Smooth muscle cell (in vitro differentiated cells): Measurements from ENCODE around the gene VHLL. TPM values are rescaled to one million over a fixed set of nuclear protein-coding genes. Genes with fewer than 3 reads are reported as not detected.

Source experiments
- DNase-seq: peaks from one replicate; lab custom pipeline; 2025; ENCODE audit not compliant: unreplicated experiment; lab: John Stamatoyannopoulos, UW
- H2AFZ ChIP-seq: fragments of 200-600 bp; sonication (generic); 2 replicates; pipeline ENCODE4 v1.6.0; 2016; ENCODE audit warnings: antibody characterized with exemption, low read depth, mild to moderate bottlenecking
- H3F3A ChIP-seq: fragments of 200-600 bp; sonication (generic); 2 replicates; pipeline ENCODE4 v1.6.0; 2017; ENCODE audit warnings: antibody characterized with exemption, low read depth
- H3K27ac ChIP-seq: fragments of 200-600 bp; sonication (generic); 2 replicates; pipeline ENCODE4 v1.5.1; 2016; ENCODE audit warnings: low read depth, mild to moderate bottlenecking
- H3K27me3 ChIP-seq: fragments of 200-600 bp; sonication (generic); 2 replicates; pipeline ENCODE4 v1.6.1; 2016; ENCODE audit warnings: low read depth, mild to moderate bottlenecking
- H3K36me3 ChIP-seq: fragments of 200-600 bp; sonication (generic); 2 replicates; pipeline ENCODE4 v1.5.1; 2016; ENCODE audit warnings: low read depth
- H3K4me1 ChIP-seq: fragments of 200-600 bp; sonication (generic); 2 replicates; pipeline ENCODE4 v1.5.1; 2016; ENCODE audit warnings: low read depth
- H3K4me2 ChIP-seq: fragments of 200-600 bp; sonication (generic); 2 replicates; pipeline ENCODE4 v1.6.0; 2016; ENCODE audit warnings: mild to moderate bottlenecking
- H3K4me3 ChIP-seq: fragments of 200-600 bp; sonication (generic); 2 replicates; pipeline ENCODE4 v1.5.1; 2016; ENCODE audit warnings: mild to moderate bottlenecking
- H3K79me2 ChIP-seq: fragments of 200-600 bp; sonication (generic); 2 replicates; pipeline ENCODE4 v1.6.0; 2016; ENCODE audit warnings: low read depth, mild to moderate bottlenecking
- H3K9ac ChIP-seq: fragments of 200-600 bp; sonication (generic); 2 replicates; pipeline ENCODE4 v1.6.0; 2016; ENCODE audit warnings: low read depth
- H3K9me3 ChIP-seq: fragments of 200-600 bp; sonication (generic); replicated peaks from 2 replicates; pipeline ENCODE4 v1.5.1; 2016; ENCODE audit warnings: low read depth
- H4K20me1 ChIP-seq: fragments of 200-600 bp; sonication (generic); 2 replicates; pipeline ENCODE4 v1.6.0; 2016; ENCODE audit warnings: low read depth
- WGBS: methylation state at CpG from one replicate; pipeline ENCODE4 v1.1.7; 2016; ENCODE audit warnings: low lambda C conversion rate; 5-methylcytosine and 5-hydroxymethylcytosine counted together
- polyA plus RNA-seq: library from polyadenylated mRNA; unstranded; fragments of >200 nt; fragmentation: Nextera tagmentation; extraction: Ambion mirVana; gene quantifications from 2 replicates; pipeline ENCODE4 v1.2.1, GENCODE V29; 2016
- total RNA-seq: library from RNA; depleted of rRNA; stranded (reverse); fragments of >200 nt; gene quantifications from 2 replicates; pipeline ENCODE4 v1.2.3, GENCODE V29; 2014
- TF ChIP-seq, protein P1 (sequence below): fragments of 200-600 bp; sonication (generic); IDR thresholded peaks from 2 replicates; pipeline ENCODE4 v1.5.1; 2017; ENCODE audit warnings: borderline replicate concordance, mild to moderate bottlenecking, antibody characterized with exemption; ENCODE audit not compliant: insufficient read depth, poor library complexity, severe bottlenecking

The VHLL gene
- total and polyA plus RNA-seq, 2 experiments from 2014 or later, result not detected

DNA sequence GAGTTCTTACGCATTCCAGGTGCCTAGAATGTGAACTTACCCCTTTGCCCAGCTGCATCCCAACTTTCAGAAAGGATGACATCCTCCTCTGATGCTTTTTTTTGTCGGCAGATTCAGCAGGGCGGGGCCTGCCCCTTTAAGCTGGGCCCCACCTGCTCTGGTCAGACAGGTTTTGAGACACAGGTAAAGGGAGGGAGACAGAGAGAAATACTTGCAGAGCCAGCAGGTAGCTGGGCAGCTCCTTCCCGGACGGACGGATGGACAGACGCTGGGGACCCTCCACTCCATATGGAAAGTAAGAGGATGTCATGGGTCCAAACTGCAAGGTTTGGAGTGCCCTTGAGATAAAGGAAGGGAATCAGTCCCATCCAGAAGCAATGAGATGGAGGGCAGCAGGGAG lies 15.0 kb downstream of the VHLL start, which contains the start of gene TMEM79:
Gene TMEM79 (plus strand): TSS at position 214 of the 400 bp plus-strand sequence. CDS start 902 bp downstream, outside the sequence.
- H3K9me3 ChIP-seq, result no peaks in the 10 kb centered on the region
- H3K79me2 ChIP-seq, result peaks cover 35% of the 10 kb centered on the region
- DNase-seq, result no peak
- TF ChIP-seq, protein P1, sequence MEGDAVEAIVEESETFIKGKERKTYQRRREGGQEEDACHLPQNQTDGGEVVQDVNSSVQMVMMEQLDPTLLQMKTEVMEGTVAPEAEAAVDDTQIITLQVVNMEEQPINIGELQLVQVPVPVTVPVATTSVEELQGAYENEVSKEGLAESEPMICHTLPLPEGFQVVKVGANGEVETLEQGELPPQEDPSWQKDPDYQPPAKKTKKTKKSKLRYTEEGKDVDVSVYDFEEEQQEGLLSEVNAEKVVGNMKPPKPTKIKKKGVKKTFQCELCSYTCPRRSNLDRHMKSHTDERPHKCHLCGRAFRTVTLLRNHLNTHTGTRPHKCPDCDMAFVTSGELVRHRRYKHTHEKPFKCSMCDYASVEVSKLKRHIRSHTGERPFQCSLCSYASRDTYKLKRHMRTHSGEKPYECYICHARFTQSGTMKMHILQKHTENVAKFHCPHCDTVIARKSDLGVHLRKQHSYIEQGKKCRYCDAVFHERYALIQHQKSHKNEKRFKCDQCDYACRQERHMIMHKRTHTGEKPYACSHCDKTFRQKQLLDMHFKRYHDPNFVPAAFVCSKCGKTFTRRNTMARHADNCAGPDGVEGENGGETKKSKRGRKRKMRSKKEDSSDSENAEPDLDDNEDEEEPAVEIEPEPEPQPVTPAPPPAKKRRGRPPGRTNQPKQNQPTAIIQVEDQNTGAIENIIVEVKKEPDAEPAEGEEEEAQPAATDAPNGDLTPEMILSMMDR, result no peak
- peak within 1 kb of the TSS; percentile 96 for H3K4me2 ChIP-seq
- H4K20me1 ChIP-seq, result peaks cover 29% of the 10 kb centered on the region
- H3K4me1 ChIP-seq, result peaks cover 24% of the 10 kb centered on the region
- H3K4me3 ChIP-seq, result peak within 1 kb of the TSS; percentile 82
- H3K27ac ChIP-seq, result peak within 1 kb of the TSS; percentile 87
- H3K36me3 ChIP-seq, result no peaks in the 10 kb centered on the region
- peak within 1 kb of the TSS; percentile 97 for H3K9ac ChIP-seq
- H3K27me3 ChIP-seq, result no peaks in the 10 kb centered on the region
- peak within 1 kb of the TSS; percentile 87 for H2AFZ ChIP-seq
- no peaks in the 10 kb centered on the region for H3F3A ChIP-seq
- 80% methylated on average over 7 of the region's 7 CpGs for WGBS

DNA sequence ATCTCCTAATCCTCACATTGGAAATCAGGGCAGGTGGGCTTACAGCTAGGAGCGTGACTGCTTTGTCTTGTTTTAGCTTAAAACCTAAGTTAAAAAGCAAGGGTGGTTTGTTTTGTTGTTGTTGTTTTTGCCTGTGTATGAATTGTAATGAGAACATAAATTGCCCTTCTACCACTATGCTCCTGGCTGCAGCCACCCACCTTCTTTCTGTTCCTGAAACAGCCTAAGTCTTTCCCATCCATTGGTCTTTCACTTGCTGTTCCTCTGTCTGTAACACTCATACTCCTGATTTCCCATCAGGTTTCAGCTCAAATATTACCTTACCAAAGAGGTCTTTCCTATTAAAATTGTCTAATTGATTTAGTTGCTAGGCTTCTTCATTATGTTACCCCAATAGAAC lies 15.6 kb downstream of the VHLL start:
- Histone ChIP-seq H3F3A (no peaks in the 10 kb centered on the region), H3K79me2 (peaks cover 36% of the 10 kb centered on the region), H2AFZ (peak overlapping the region; percentile 87), H3K9me3 (no peaks in the 10 kb centered on the region), H3K36me3 (no peaks in the 10 kb centered on the region), H3K27me3 (no peaks in the 10 kb centered on the region), H3K4me2 (peak overlapping the region; percentile 96), H3K4me1 (peaks cover 24% of the 10 kb centered on the region), H4K20me1 (peaks cover 35% of the 10 kb centered on the region), H3K27ac (no peak overlapping the region), H3K9ac (peak overlapping the region; percentile 97), H3K4me3 (peak overlapping the region; percentile 82)
- WGBS, result 97% methylated on average over 1 of the region's 1 CpG
- TF ChIP-seq, protein P1, result no peak
- no peak for DNase-seq

DNA sequence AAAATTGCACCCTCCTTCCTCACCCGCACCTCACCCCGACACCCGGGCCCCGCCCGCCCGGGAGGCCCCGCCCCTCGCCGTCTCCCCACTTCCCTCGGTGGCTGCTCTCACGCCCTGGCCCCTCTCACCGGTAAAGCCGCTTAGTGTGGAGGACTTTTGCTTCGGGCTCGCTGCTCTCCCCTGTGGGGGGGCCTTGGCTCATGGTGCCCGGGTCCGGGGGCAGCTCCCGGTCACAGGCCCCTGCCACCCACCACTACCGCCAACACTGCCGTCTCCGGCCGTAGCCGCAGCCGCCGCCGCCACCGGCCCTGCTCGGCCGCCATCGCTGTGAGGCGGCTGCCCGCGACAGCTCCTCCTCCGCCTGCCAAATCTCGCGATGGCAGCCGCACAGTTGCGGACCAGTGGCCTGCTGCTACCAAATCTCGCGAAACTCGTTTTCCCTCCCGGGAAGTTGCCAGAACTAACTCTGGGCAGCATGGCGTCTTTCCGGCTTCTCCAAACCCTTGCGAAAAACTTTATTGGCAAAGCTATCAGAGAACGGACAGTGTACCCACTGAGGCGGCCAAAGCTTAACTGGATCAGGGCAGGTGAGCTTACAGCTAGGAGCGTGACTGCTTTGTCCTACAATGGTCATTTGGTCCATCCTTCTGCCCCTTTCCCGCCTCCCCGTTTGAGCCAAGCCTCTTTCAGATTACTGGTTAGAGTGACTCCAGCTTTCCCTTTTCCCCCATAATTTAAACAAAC lies 16.5 kb downstream of the VHLL start, which contains the start of gene SMG5:
Gene SMG5 (minus strand): TSS at position 347 of the 744 bp plus-strand sequence. CDS start 145 bp downstream, at position 202.
- Histone ChIP-seq H3K27me3 (no peaks in the 10 kb centered on the region), H3K9me3 (no peaks in the 10 kb centered on the region), H3K27ac (peak within 1 kb of the TSS; percentile 87), H3K9ac (peak within 1 kb of the TSS; percentile 97), H4K20me1 (peaks cover 43% of the 10 kb centered on the region), H2AFZ (peak within 1 kb of the TSS; percentile 87), H3K4me1 (peaks cover 24% of the 10 kb centered on the region), H3K4me2 (peak within 1 kb of the TSS; percentile 96), H3K4me3 (peak within 1 kb of the TSS; percentile 82), H3F3A (no peaks in the 10 kb centered on the region), H3K36me3 (no peaks in the 10 kb centered on the region), H3K79me2 (peaks cover 42% of the 10 kb centered on the region)
- WGBS, result 2% methylated on average over 38 of the region's 50 CpGs
- TF ChIP-seq, protein P1, result no peak
- DNase-seq, result peak; percentile 89
